CD4-positive, alpha-beta T cell (primary cell): ENCODE measurements around the gene TCF7L2. TPM values are rescaled to one million over a fixed set of nuclear protein-coding genes. Genes with fewer than 3 reads are reported as not detected.

Experiments
- ATAC-seq: fragments of 200-7000 bp; cut with Tn5 transposase; one replicate; pipeline ENCODE4 v1.10.0; 2022; ENCODE audit warnings: mild to moderate bottlenecking; ENCODE audit not compliant: poor library complexity
- CTCF ChIA-PET: fragments of 350-600 bp; sonication (Branson Sonifier 250); formaldehyde crosslinking; loops from one replicate; lab custom pipeline; 2021; ENCODE audit warnings: antibody characterized with exemption, inconsistent platforms; lab: Charles Lee
- POLR2A ChIA-PET: fragments of 350-600 bp; sonication (Branson Sonifier 250); formaldehyde crosslinking; loops from one replicate; lab custom pipeline; 2021; ENCODE audit warnings: antibody characterized with exemption, inconsistent platforms; lab: Charles Lee
- DNase-seq, 14 experiments: peaks; one replicate each; pipeline ENCODE4 v3.0.0-alpha.2; 2013 to 2020; ENCODE audit warnings: mixed read lengths in 2 of 14
- H3K27ac ChIP-seq, 2 donors: one replicate each; pipeline versions ENCODE4 v1.5.1 to v1.7.0; 2013; ENCODE audit warnings: low read length in 2 of 2, low read depth in 1 of 2, mild to moderate bottlenecking in 1 of 2
- H3K27me3 ChIP-seq, 2 experiments: 1 replicate in 1 of 2; 2 replicates in 1 of 2; pipeline versions ENCODE4 v1.6.1 to v1.7.0; 2013; ENCODE audit warnings: low read length in 2 of 2, control low read depth in 1 of 2, mild to moderate bottlenecking in 1 of 2, moderate library complexity in 1 of 2; ENCODE audit not compliant: insufficient read depth in 2 of 2, control insufficient read depth in 1 of 2
- H3K36me3 ChIP-seq: one replicate; pipeline ENCODE4 v1.6.1; 2013; ENCODE audit warnings: low read length, control low read depth; ENCODE audit not compliant: insufficient read depth
- H3K4me1 ChIP-seq: one replicate; pipeline ENCODE4 v1.6.1; 2013; ENCODE audit warnings: low read length, control low read depth; ENCODE audit not compliant: insufficient read depth
- H3K4me3 ChIP-seq: one replicate; pipeline ENCODE4 v1.5.1; 2013; ENCODE audit warnings: mild to moderate bottlenecking, low read length, moderate library complexity
- H3K9me3 ChIP-seq, 2 experiments: 1 replicate in 1 of 2; 2 replicates in 1 of 2; pipeline versions ENCODE4 v1.6.1 to v1.7.0; 2013; ENCODE audit warnings: low read length in 2 of 2, mild to moderate bottlenecking in 2 of 2, control low read depth in 1 of 2, moderate library complexity in 1 of 2; ENCODE audit not compliant: control insufficient read depth in 1 of 2, insufficient read depth in 1 of 2
- H3K27ac Mint-ChIP-seq: one replicate; pipeline ENCODE4 v1.8.0; 2020; ENCODE audit warnings: mixed read lengths
- H3K27me3 Mint-ChIP-seq: one replicate; pipeline ENCODE4 v1.8.0; 2021; ENCODE audit warnings: mixed read lengths
- H3K36me3 Mint-ChIP-seq: one replicate; pipeline ENCODE4 v1.8.0; 2021; ENCODE audit warnings: low read depth, mixed read lengths
- H3K4me1 Mint-ChIP-seq: one replicate; pipeline ENCODE4 v1.8.0; 2021; ENCODE audit warnings: low read depth, mixed read lengths
- H3K4me3 Mint-ChIP-seq: one replicate; pipeline ENCODE4 v1.8.0; 2020; ENCODE audit warnings: mild to moderate bottlenecking, mixed read lengths
- H3K9me3 Mint-ChIP-seq: one replicate; pipeline ENCODE4 v1.8.0; 2020; ENCODE audit warnings: mixed read lengths
- CTCF ChIP-seq: fragments of 200-600 bp; IDR thresholded peaks from one replicate; pipeline ENCODE4 v1.8.0; 2022; ENCODE audit warnings: antibody characterized with exemption, mild to moderate bottlenecking
- intact Hi-C, 2 experiments: fragments of 100-400 bp; cut with DNase I in 1 of 2; cut with micrococcal nuclease in 1 of 2; formaldehyde crosslinking; loops; one replicate each; pipeline versions ENCODE4 v1.15.1 to v1.9.0; 2023 to 2025; cut with DNase I, micrococcal nuclease
- total RNA-seq, 174 experiments: library from RNA in 2 of 174; stranded (reverse) in 2 of 174; gene quantifications; one replicate each; pipeline ENCODE4 v1.2.3 and lab custom pipeline; 2021 to 2026

Gene TCF7L2
- total RNA-seq, 2 experiments from 2014 or later, result 4.2 to 4.4 TPM

DNA sequence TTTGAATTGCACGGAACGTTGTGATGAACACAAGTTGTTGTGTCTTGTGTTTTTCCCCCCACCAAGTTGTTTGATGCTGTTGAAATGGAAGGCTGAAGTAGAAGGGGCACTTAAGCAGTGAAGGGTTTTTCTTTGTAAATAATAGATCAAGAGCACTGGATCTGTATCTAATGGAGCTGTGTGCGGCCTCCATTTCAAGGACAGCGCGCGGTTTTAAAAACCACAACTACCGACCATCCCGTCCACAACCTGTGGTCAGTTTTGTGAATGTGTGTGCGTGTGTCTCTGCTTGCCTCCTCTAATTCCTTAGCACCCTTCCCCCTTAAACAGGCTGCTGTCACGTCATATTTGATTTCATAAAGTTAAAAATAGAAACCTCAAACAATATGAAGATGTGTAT, 165.5 kb downstream of the TCF7L2 start:
- Histone ChIP-seq H3K27ac (no peak overlapping the region), H3K9me3 (no peaks in the 10 kb centered on the region), H3K4me3 (no peak overlapping the region), H3K36me3 (no peaks in the 10 kb centered on the region), H3K27me3 (no peaks in the 10 kb centered on the region), H3K4me1 (no peaks in the 10 kb centered on the region)
- Mint-ChIP-seq H3K9me3 (no peaks in the 10 kb centered on the region), H3K4me3 (no peak overlapping the region), H3K4me1 (no peaks in the 10 kb centered on the region), H3K36me3 (no peaks in the 10 kb centered on the region), H3K27ac (no peak overlapping the region), H3K27me3 (no peaks in the 10 kb centered on the region)
- no peak for TF ChIP-seq CTCF
- no peak for ATAC-seq
- POLR2A ChIA-PET, result no interaction called here
- intact Hi-C loops, result no loop called here
- no peak for DNase-seq
- CTCF ChIA-PET, result no interaction called here

GRCh38 chr10:113118882-113119281, 168.8 kb downstream of the TCF7L2 start:
- Histone ChIP-seq H3K4me3 (no peak overlapping the region), H3K36me3 (no peaks in the 10 kb centered on the region), H3K27me3 (no peaks in the 10 kb centered on the region), H3K27ac (no peak overlapping the region), H3K9me3 (no peaks in the 10 kb centered on the region), H3K4me1 (no peaks in the 10 kb centered on the region)
- H3K27ac Mint-ChIP-seq, result no peak overlapping the region
- H3K27me3 Mint-ChIP-seq, result peaks cover 17% of the 10 kb centered on the region
- H3K9me3 Mint-ChIP-seq, result no peaks in the 10 kb centered on the region
- no peaks in the 10 kb centered on the region for H3K36me3 Mint-ChIP-seq
- ChIA-PET CTCF (no interaction called here), POLR2A (no interaction called here)
- no peaks in the 10 kb centered on the region for H3K4me1 Mint-ChIP-seq
- no peak for ATAC-seq
- intact Hi-C loops, result no loop called here
- H3K4me3 Mint-ChIP-seq, result no peak overlapping the region
- no peak for TF ChIP-seq CTCF
- DNase-seq, result no peak

GRCh38 chr10:113119801-113120200, 169.8 kb downstream of the TCF7L2 start:
- Histone ChIP-seq H3K36me3 (no peaks in the 10 kb centered on the region), H3K4me3 (no peak overlapping the region), H3K27ac (no peak overlapping the region), H3K27me3 (no peaks in the 10 kb centered on the region), H3K9me3 (no peaks in the 10 kb centered on the region), H3K4me1 (no peaks in the 10 kb centered on the region)
- H3K9me3 Mint-ChIP-seq, result no peaks in the 10 kb centered on the region
- intact Hi-C loops, result loop anchor here in 1 of 2 experiments (10.0 kb wide), 1 partner anchor 265 kb away; no protein-coding TSS in a partner anchor
- DNase-seq (no peak), ATAC-seq (no peak)
- H3K36me3 Mint-ChIP-seq, result no peaks in the 10 kb centered on the region
- no peak overlapping the region for H3K4me3 Mint-ChIP-seq
- ChIA-PET CTCF (no interaction called here), POLR2A (no interaction called here)
- no peaks in the 10 kb centered on the region for H3K4me1 Mint-ChIP-seq
- H3K27me3 Mint-ChIP-seq, result peaks cover 23% of the 10 kb centered on the region
- H3K27ac Mint-ChIP-seq, result no peak overlapping the region
- TF ChIP-seq CTCF, result no peak
